ENCODE measurements around the gene SMC1B. TPM values are rescaled to one million over a fixed set of nuclear protein-coding genes. Genes with fewer than 3 reads are reported as not detected.
"Not testable (repeated sequence)": the region's sequence is repeated elsewhere in the genome, so short reads cannot be mapped to it uniquely, and the experiment has no call there.

Gene SMC1B
- total and polyA plus RNA-seq, 5 experiments from 2014 or later: 0.16 TPM; not detected in 4

DNA sequence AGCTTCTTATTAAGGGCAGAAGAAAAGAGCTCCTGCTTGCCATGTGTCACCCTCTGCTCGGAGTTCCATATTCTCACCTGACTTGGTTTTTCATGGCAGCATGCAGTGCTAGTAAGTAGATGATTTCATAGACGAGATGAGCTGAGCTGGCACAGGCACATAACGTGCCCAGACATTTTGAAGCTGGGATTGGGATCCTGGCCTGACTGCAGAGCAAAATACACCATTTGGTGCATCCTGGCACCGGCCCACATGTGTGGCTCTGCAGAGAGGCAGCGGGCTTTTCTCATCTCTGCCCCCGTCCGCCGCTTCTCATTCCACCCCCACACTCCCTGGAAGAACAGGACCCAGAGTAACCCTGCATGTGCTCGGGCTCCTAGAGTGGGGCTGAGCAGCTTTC lies 78.9 kb downstream of the SMC1B start:
- ATAC-seq (no peak), DNase-seq (no peak)
- POLR2A ChIA-PET: no interaction called here
- no peak overlapping the region for H3K4me3 Mint-ChIP-seq
- peaks cover 0 to 83% (median 24%) of the 10 kb centered on the region in 3 donors for H3K36me3 Mint-ChIP-seq
- H3K27ac Mint-ChIP-seq: peak overlapping the region in 9 of 10 donors; percentile 68 to 98 (median 71)
- no peaks in the 10 kb centered on the region for H3K9me3 Mint-ChIP-seq
- H3K27me3 Mint-ChIP-seq: no peaks in the 10 kb centered on the region
- H3K4me1 Mint-ChIP-seq: peaks cover 13 to 45% (median 29%) of the 10 kb centered on the region in 4 donors

DNA sequence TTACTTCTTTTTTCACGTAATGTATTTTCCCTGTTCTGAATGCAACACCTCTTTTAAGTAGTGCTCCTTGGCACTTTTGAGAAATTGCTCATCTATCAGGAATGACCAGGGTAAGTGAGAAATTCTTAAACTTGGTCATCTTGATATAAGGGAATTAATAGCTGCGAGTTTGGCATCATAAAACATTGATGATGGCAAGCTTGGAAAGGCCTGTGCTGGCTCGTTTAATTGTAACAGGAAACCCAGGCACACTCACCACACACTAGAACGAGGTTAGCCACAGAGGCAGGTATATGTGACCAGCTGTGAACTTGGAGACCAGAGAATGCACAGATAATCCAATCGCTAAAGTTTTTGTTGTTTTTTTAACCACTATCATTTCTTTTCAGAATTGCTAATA lies 79.3 kb downstream of the SMC1B start:
- Mint-ChIP-seq H3K27ac (peak overlapping the region in 9 of 10 donors; percentile 50 to 97 (median 71)), H3K9me3 (no peaks in the 10 kb centered on the region), H3K36me3 (peaks cover 0 to 86% (median 24%) of the 10 kb centered on the region in 3 donors), H3K4me3 (no peak overlapping the region), H3K27me3 (no peaks in the 10 kb centered on the region), H3K4me1 (peaks cover 13 to 47% (median 29%) of the 10 kb centered on the region in 4 donors)
- POLR2A ChIA-PET: interaction anchor here (0.6 kb wide), 1 partner anchor 32 kb away, joined by 3 read pairs; no protein-coding TSS in a partner anchor
- no peak for DNase-seq
- no peak for ATAC-seq

DNA sequence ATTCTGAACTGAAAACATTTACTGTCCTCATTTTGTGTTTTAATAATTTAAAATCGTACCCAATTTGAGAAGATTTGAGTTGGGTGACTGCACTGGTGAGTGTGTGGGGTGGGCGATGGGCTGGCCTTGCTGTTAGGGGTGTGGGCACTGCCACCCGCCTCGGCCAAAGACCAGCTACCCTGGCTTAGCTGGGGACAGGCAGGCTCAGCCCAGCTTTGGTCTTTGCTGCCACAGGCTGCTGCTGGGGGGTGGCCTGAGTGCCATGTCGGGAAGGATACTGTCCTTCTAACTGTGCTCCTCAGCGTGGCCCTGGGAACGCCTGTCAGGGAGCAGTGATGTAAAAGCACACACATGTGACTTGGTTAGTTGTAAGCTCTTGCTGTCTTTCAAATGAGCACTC lies 81.4 kb downstream of the SMC1B start:
- H3K4me1 Mint-ChIP-seq: peaks cover 9 to 37% (median 15%) of the 10 kb centered on the region in 4 donors
- H3K36me3 Mint-ChIP-seq: peaks cover 0 to 81% (median 12%) of the 10 kb centered on the region in 3 donors
- POLR2A ChIA-PET: interaction anchor here (1.3 kb wide), 1 partner anchor 9 kb away, joined by 3 read pairs; no protein-coding TSS in a partner anchor
- no peak for ATAC-seq
- H3K27me3 Mint-ChIP-seq: no peaks in the 10 kb centered on the region
- peak overlapping the region in 3 of 10 donors; percentile 17 to 70 (median 53) for H3K27ac Mint-ChIP-seq
- no peak for DNase-seq
- no peak overlapping the region for H3K4me3 Mint-ChIP-seq
- H3K9me3 Mint-ChIP-seq: no peaks in the 10 kb centered on the region

DNA sequence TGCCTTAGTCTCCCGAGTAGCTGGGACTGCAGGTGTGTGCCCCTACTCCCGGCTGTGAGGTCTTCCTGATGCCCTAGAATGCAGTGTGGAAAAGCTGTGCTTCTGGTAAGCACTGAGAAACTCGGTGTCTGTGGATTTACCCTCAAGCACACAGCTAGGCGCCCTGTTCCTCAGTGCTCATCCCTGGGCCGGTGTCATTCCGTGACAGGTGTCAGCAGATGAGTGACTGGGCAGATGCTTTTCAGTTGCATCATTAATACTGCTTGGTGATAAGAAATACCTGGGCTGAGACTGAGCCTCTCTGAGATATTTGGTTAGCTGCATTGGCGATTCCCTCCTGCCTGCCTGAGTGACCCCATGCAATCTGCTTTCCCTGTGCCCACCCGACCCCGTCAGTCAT lies 81.9 kb downstream of the SMC1B start:
- no peak overlapping the region for H3K4me3 Mint-ChIP-seq
- DNase-seq (no peak), ATAC-seq (no peak)
- peaks cover 4 to 32% (median 10%) of the 10 kb centered on the region in 4 donors for H3K4me1 Mint-ChIP-seq
- peaks cover 0 to 77% (median 10%) of the 10 kb centered on the region in 3 donors for H3K36me3 Mint-ChIP-seq
- H3K9me3 Mint-ChIP-seq: no peaks in the 10 kb centered on the region
- peak overlapping the region in 5 of 10 donors; percentile 17 to 82 (median 36) for H3K27ac Mint-ChIP-seq
- H3K27me3 Mint-ChIP-seq: no peaks in the 10 kb centered on the region
- POLR2A ChIA-PET: interaction anchor here (1.3 kb wide), 1 partner anchor 10 kb away, joined by 3 read pairs; no protein-coding TSS in a partner anchor

DNA sequence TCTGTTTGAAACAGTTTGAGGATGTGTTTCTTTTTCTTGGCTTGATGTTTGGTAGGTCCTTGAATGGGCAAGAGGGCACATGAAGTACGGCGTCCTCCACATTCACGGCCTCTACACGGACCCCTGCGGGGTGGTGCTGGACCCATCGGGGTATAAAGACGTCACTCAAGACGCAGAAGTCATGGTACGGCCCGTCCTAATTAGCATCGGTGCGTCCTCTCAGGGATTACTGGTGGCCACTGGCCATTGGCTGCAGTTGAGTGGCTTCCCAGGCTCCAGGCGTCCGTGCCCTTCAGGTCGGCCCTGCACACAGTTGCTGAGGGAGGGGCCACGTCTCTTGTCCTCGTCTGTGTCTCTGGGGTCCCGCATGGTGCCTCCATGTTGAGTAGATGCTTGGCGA lies 82.9 kb downstream of the SMC1B start:
- POLR2A ChIA-PET: no interaction called here
- no peak for DNase-seq
- ATAC-seq: no peak
- H3K27ac Mint-ChIP-seq: peak overlapping the region in 5 of 10 donors; percentile 28 to 82 (median 51)
- H3K4me1 Mint-ChIP-seq: peaks cover 3 to 28% (median 8%) of the 10 kb centered on the region in 4 donors
- peaks cover 0 to 74% (median 13%) of the 10 kb centered on the region in 3 donors for H3K36me3 Mint-ChIP-seq
- H3K27me3 Mint-ChIP-seq: no peaks in the 10 kb centered on the region
- no peaks in the 10 kb centered on the region for H3K9me3 Mint-ChIP-seq
- no peak overlapping the region for H3K4me3 Mint-ChIP-seq

DNA sequence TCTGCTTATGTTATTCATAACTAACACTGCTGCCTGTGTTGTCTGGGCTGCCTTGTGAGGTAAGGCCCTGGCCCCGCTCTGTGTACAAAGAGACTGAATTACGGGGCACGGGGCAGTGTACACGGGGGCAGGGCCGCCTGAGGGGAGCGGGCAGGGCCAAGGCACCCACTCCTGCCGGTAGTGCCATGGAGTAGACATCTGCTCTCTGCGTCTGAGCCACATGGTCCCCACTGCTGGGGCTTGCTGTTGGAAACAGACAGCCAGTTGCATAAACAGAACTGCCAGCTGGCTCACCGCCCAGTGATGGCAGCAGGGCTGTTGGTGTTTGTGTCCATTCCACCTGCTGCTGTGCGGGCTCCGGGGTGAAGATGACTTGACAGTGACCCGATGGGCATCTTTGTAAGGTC lies 83.9 kb downstream of the SMC1B start:
- POLR2A ChIA-PET: no interaction called here

DNA sequence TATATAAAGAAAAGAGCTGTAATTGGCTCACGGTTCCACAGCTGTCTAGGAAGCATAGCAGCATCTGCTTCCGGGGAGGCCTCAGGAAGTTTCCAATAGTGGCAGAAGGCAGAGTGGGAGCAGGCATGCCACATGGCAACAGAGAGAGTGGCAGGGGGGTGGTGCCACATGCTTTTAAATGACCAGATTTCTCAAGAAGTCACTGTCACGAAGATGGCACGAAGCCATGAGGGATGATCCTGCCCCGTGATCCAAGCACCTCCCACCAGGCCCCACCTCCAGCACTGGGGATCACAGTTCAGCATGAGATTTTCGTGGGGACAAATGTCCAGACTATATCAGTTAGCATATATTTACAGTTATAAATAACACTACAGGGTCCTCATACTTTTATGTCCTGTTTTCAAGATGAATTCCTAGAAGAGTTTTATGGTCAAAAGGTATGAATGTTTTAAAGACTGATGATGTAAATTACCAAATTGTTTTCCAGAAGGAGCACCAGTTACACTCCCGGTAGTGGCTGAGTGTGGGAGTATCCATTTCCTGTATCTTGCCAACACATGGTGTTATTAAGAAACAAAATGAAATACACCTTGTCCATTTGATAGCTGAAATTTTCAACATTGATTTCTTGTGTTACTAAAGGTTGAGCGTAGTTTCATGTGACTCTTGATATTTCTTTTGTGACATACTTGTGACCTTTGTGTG lies 84.4 kb downstream of the SMC1B start:
- no peaks in the 10 kb centered on the region for H3K9me3 Mint-ChIP-seq
- no peaks in the 10 kb centered on the region for H3K27me3 Mint-ChIP-seq
- POLR2A ChIA-PET: no interaction called here
- peak overlapping the region in 7 of 10 donors; percentile 37 to 86 (median 65) for H3K27ac Mint-ChIP-seq
- H3K4me1 Mint-ChIP-seq: peaks cover 12 to 32% (median 15%) of the 10 kb centered on the region in 4 donors
- DNase-seq (no peak), ATAC-seq (no peak)
- peaks cover 0 to 76% (median 16%) of the 10 kb centered on the region in 3 donors for H3K36me3 Mint-ChIP-seq
- no peak overlapping the region for H3K4me3 Mint-ChIP-seq

More for the DNA sequence above, 83.9 kb downstream of the SMC1B start:
- no peaks in the 10 kb centered on the region for H3K27me3 Mint-ChIP-seq
- H3K36me3 Mint-ChIP-seq: peaks cover 0 to 76% (median 12%) of the 10 kb centered on the region in 3 donors
- H3K9me3 Mint-ChIP-seq: no peaks in the 10 kb centered on the region
- H3K4me3 Mint-ChIP-seq: no peak overlapping the region
- peaks cover 10 to 32% (median 14%) of the 10 kb centered on the region in 4 donors for H3K4me1 Mint-ChIP-seq
- peak overlapping the region in 4 of 10 donors; percentile 49 to 86 (median 70) for H3K27ac Mint-ChIP-seq
- DNase-seq: no peak
- no peak for ATAC-seq

DNA sequence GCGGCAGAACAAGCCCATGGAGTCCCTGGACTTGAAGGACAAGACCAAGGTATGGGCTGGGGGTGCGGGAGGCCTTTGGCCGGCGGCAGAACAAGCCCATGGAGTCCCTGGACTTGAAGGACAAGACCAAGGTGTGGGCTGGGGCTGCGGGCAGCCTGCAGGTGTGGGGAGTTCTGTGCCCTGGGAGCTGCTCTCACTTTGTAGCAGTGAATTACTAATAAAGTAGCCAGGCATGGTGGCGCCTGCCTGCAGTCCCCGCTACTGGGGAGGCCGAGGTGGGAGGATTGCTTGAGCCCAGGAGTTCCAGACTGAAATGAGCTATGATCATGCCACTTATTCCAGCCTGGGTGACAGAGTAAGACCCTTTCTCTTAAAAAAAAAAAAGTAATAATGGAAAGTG lies 85.1 kb downstream of the SMC1B start:
- H3K36me3 Mint-ChIP-seq: peaks cover 0 to 76% (median 23%) of the 10 kb centered on the region in 3 donors
- H3K9me3 Mint-ChIP-seq, H3K27me3 Mint-ChIP-seq, ATAC-seq, DNase-seq, H3K4me3 Mint-ChIP-seq, POLR2A ChIA-PET: not testable (repeated sequence)
- H3K4me1 Mint-ChIP-seq: peaks cover 19 to 34% (median 20%) of the 10 kb centered on the region in 4 donors
- H3K27ac Mint-ChIP-seq: peak overlapping the region in 3 of 10 donors; percentile 19 to 86 (median 37)

DNA sequence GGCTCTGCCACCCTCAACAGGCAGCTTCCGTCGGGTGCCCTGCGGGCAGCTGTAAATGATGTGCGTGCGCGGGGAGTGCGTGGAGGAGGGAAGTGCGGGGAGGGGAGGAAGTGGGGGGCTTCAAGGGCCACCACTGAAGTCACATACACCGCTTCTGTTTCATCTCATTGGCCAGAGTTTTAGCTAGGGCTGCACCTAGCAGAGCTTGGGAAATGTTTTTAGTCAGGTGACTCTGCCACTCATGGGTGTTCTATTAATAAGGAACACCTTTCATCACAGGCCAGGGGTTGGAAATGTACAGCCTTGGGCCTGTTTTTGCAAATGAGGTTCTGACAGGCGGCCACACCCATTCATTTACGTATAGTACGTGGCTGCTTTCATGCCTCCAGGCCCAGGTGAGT lies 89.1 kb downstream of the SMC1B start:
- Mint-ChIP-seq H3K4me3 (peak overlapping the region in 3 of 10 donors; percentile 10 to 30 (median 24)), H3K4me1 (peaks cover 26 to 60% (median 48%) of the 10 kb centered on the region in 4 donors), H3K9me3 (no peaks in the 10 kb centered on the region), H3K36me3 (peaks cover 0 to 62% (median 26%) of the 10 kb centered on the region in 3 donors), H3K27ac (peak overlapping the region in 9 of 10 donors; percentile 48 to 93 (median 85)), H3K27me3 (no peaks in the 10 kb centered on the region)
- DNase-seq (peak in 1 of 10 donors; percentile 59), ATAC-seq (peak; percentile 29 to 67)
- POLR2A ChIA-PET: interaction anchor here (0.6 to 1.8 kb wide), 3 partner anchors 13 to 90 kb away, joined by 3 to 4 read pairs (median 4); partner anchors contain the start of genes RIBC2 and SMC1B

DNA sequence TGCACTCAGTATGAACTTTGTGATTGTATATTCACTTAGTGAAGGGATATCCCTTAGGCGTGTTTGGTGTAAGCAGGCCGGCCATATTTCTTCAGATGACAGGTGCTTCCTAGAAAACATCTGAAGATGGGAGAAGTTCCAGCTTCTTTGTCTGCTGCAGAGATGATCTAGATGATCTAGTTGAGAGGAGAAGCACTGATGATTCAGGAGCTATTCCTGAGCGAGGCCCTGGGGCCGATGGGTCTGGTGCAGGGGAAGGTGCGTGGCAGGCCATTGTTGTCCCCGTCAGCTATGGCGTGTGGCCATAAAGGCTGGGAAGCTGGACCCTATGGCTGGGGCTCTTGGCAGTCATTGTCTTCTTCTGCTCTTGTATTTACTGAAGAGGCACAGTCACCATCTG lies 89.7 kb downstream of the SMC1B start:
- H3K27me3 Mint-ChIP-seq: no peaks in the 10 kb centered on the region
- H3K4me3 Mint-ChIP-seq: peak overlapping the region in 4 of 10 donors; percentile 5 to 30 (median 25)
- peak overlapping the region in 9 of 10 donors; percentile 44 to 93 (median 85) for H3K27ac Mint-ChIP-seq
- no peak for ATAC-seq
- H3K36me3 Mint-ChIP-seq: peaks cover 0 to 56% (median 26%) of the 10 kb centered on the region in 3 donors
- POLR2A ChIA-PET: interaction anchor here (0.6 to 1.8 kb wide), 4 partner anchors 10 to 90 kb away, joined by 3 to 5 read pairs (median 4); partner anchors contain the start of genes RIBC2 and SMC1B
- peak in 1 of 10 donors; percentile 18 for DNase-seq
- peaks cover 27 to 65% (median 54%) of the 10 kb centered on the region in 4 donors for H3K4me1 Mint-ChIP-seq
- H3K9me3 Mint-ChIP-seq: no peaks in the 10 kb centered on the region

DNA sequence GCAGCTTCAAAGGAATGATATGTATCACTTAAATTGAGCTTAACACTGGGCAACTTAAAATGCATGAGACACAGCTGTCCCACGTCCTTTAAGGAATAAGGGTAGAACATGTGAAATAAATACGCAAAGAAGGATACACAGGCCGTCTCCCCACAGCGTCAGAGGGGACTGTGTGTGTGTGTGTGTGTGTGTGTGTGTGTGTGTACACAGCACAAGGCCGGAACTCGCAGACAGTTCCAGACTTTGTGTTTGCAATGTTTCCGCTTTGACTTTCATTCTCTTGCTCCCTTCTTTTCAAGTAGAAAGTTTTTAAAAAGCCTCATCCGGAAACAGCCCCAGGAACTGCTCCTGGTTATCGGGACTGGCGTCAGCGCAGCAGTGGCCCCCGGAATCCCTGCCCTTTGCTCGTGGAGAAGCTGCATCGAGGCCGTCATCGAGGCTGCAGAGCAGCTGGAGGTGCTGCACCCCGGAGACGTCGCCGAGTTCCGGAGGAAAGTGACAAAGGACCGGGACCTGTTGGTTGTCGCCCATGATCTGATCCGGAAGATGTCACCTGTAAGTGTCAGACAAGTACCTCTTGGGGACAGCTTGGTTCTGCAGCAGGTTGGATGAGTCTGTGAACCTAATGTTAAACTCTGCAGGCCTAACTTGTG lies 90.4 kb downstream of the SMC1B start:
- Mint-ChIP-seq H3K4me3 (peak overlapping the region in 1 of 10 donors; percentile 30), H3K4me1 (peaks cover 32 to 67% (median 61%) of the 10 kb centered on the region in 4 donors), H3K36me3 (peaks cover 0 to 55% (median 26%) of the 10 kb centered on the region in 3 donors), H3K9me3 (no peaks in the 10 kb centered on the region), H3K27ac (peak overlapping the region in 8 of 10 donors; percentile 60 to 99 (median 78)), H3K27me3 (no peaks in the 10 kb centered on the region)
- no peak for ATAC-seq
- POLR2A ChIA-PET: interaction anchor here (0.8 to 2.4 kb wide), 5 partner anchors 9 to 91 kb away, joined by 3 to 7 read pairs (median 4); partner anchors contain the start of genes RIBC2 and SMC1B
- peak in 1 of 10 donors; percentile 27 for DNase-seq

DNA sequence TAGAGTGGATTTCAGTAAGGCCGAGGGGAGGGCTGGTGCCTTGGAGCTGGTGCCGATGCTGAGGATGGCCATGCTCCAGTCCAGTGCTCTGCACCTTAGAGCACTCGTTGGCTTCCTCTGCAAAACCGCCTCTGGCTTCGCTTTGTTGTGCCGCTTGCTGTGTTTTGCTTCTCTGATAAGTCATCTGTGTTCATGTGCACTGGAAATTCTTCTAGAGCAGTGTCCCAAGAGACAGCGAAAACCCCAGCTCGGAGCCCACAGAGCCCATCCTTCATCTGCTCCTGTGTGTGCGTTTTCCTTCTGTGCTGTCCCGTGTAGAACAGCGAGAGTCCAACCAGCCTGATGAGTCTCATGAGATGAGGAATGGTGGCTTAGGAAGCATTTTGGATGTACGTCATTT lies 91.6 kb downstream of the SMC1B start:
- POLR2A ChIA-PET: interaction anchor here (0.8 to 2.4 kb wide), 3 partner anchors 14 to 25 kb away, joined by 3 to 7 read pairs (median 3); no protein-coding TSS in a partner anchor
- H3K27ac Mint-ChIP-seq: peak overlapping the region; percentile 69 to 100 (median 88)
- peaks cover 0 to 45% (median 26%) of the 10 kb centered on the region in 3 donors for H3K36me3 Mint-ChIP-seq
- DNase-seq (peak in 1 of 10 donors; percentile 30), ATAC-seq (no peak)
- H3K4me1 Mint-ChIP-seq: peaks cover 30 to 78% (median 71%) of the 10 kb centered on the region in 4 donors
- H3K9me3 Mint-ChIP-seq: no peaks in the 10 kb centered on the region
- peak overlapping the region in 2 of 10 donors; percentile 22 to 49 for H3K4me3 Mint-ChIP-seq
- H3K27me3 Mint-ChIP-seq: no peaks in the 10 kb centered on the region

Data from naive thymus-derived CD8-positive, alpha-beta T cell (primary cell).